Caco-2 (cell line): ENCODE measurements around the gene DCUN1D3. TPM values are rescaled to one million over a fixed set of nuclear protein-coding genes. Genes with fewer than 3 reads are reported as not detected.
"Not testable (repeated sequence)": the region's sequence is repeated elsewhere in the genome, so short reads cannot be mapped to it uniquely, and the experiment has no call there.

Source experiments
- BruUV-seq: library from RNA; stranded (reverse); fragments of 400-500 nt; replicated peaks from 2 replicates; lab custom pipeline; 2021; lab: Mats Ljungman, UMichigan
- CTCF ChIA-PET: fragments of 300-600 bp; sonication (Branson Sonifier 250); formaldehyde crosslinking; loops from one replicate; lab custom pipeline; 2022; ENCODE audit warnings: antibody characterized with exemption; lab: Charles Lee
- POLR2A ChIA-PET: fragments of 300-600 bp; sonication (Branson Sonifier 250); formaldehyde crosslinking; loops from one replicate; lab custom pipeline; 2022; ENCODE audit warnings: antibody characterized with exemption; lab: Charles Lee
- DNase-seq, 2 experiments: peaks; one replicate each; pipeline versions ENCODE4 v3.0.0 to v3.0.0-alpha.2; 2020 to 2022
- H3K27me3 ChIP-seq: replicated peaks from 2 replicates; pipeline ENCODE4 v1.6.0; 2011; ENCODE audit warnings: low read length; ENCODE audit not compliant: control insufficient read depth, insufficient read depth
- H3K36me3 ChIP-seq: 2 replicates; pipeline ENCODE4 v1.5.1; 2011; ENCODE audit warnings: low read length; ENCODE audit not compliant: control insufficient read depth, insufficient read depth
- H3K4me1 ChIP-seq: fragments of 250-450 bp; sonication (Bioruptor Pico); 2 replicates; pipeline ENCODE4 v1.5.1; 2020; ENCODE audit warnings: mild to moderate bottlenecking
- H3K4me3 ChIP-seq: 2 replicates; pipeline ENCODE4 v1.5.1; 2011; ENCODE audit warnings: low read depth, mild to moderate bottlenecking, control low read depth, low read length
- H3K9me3 ChIP-seq: fragments of 250-450 bp; sonication (Bioruptor Pico); 2 replicates; pipeline ENCODE4 v1.5.1; 2020; ENCODE audit warnings: mild to moderate bottlenecking, moderate library complexity
- H3K27ac Mint-ChIP-seq: one replicate; pipeline ENCODE4 v1.8.0; 2022; ENCODE audit warnings: mixed read lengths; ENCODE audit not compliant: unreplicated experiment
- H3K27me3 Mint-ChIP-seq: one replicate; pipeline ENCODE4 v1.8.0; 2022; ENCODE audit warnings: mixed read lengths; ENCODE audit not compliant: insufficient read depth, unreplicated experiment
- H3K36me3 Mint-ChIP-seq: one replicate; pipeline ENCODE4 v1.8.0; 2022; ENCODE audit warnings: mild to moderate bottlenecking, mixed read lengths; ENCODE audit not compliant: insufficient read depth, unreplicated experiment
- H3K4me1 Mint-ChIP-seq: one replicate; pipeline ENCODE4 v1.8.0; 2022; ENCODE audit warnings: low read depth, mixed read lengths; ENCODE audit not compliant: unreplicated experiment
- H3K4me3 Mint-ChIP-seq: one replicate; pipeline ENCODE4 v1.8.0; 2022; ENCODE audit warnings: mild to moderate bottlenecking, moderate library complexity, mixed read lengths; ENCODE audit not compliant: unreplicated experiment
- H3K9me3 Mint-ChIP-seq: one replicate; pipeline ENCODE4 v1.8.0; 2022; ENCODE audit warnings: mixed read lengths; ENCODE audit not compliant: unreplicated experiment
- intact Hi-C: fragments of 100-400 bp; cut with micrococcal nuclease; formaldehyde crosslinking; loops from one replicate; pipeline ENCODE4 v1.10.0; 2022; ENCODE audit not compliant: unreplicated experiment
- total RNA-seq: library from RNA; stranded (reverse); gene quantifications from 2 replicates; pipeline ENCODE4 v1.2.3, GENCODE V29; 2022
- TF ChIP-seq, protein P1 (sequence below), 2 experiments: fragments of 200-600 bp in 1 of 2; IDR thresholded peaks; 1 replicate in 1 of 2; 2 replicates in 1 of 2; pipeline versions ENCODE4 v1.5.1 to v1.8.0; 2011 to 2022; ENCODE audit warnings: antibody characterized with exemption in 1 of 2, control low read depth in 1 of 2, inconsistent platforms in 1 of 2, low read depth in 1 of 2, low read length in 1 of 2, mild to moderate bottlenecking in 1 of 2, moderate library complexity in 1 of 2; ENCODE audit not compliant: insufficient read depth in 1 of 2, severe bottlenecking in 1 of 2, unreplicated experiment in 1 of 2

Gene DCUN1D3
- total RNA-seq, 1 experiment from 2014 or later = 19.2 TPM

DNA sequence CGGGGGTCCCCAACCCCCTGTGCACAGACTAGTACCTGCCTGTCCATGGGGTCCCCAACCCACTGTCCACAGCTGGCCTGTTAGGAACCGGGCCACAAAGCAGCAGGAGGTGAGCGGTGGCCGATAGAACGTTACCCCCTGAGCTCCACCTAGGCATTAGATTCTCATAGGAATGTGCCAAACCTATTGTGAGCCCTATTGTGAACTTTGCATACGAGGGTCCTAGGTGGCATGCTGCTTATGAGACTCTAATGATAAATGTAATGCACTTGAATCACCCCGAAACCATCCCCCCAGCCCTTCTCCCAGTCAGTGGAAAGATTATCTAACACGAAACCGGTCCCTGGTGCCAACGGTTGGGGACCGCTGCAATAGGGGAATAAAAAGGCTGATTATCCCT is 92.3 kb downstream of the DCUN1D3 start:
- Mint-ChIP-seq H3K9me3 (no peaks in the 10 kb centered on the region), H3K36me3 (peaks cover 19% of the 10 kb centered on the region), H3K27ac (no peak overlapping the region), H3K4me1 (no peaks in the 10 kb centered on the region), H3K27me3 (no peaks in the 10 kb centered on the region), H3K4me3 (peak overlapping the region; percentile 98)
- POLR2A ChIA-PET = no interaction called here
- no peak for DNase-seq
- no peaks in the 10 kb centered on the region for H3K36me3 ChIP-seq
- TF ChIP-seq, protein P1, sequence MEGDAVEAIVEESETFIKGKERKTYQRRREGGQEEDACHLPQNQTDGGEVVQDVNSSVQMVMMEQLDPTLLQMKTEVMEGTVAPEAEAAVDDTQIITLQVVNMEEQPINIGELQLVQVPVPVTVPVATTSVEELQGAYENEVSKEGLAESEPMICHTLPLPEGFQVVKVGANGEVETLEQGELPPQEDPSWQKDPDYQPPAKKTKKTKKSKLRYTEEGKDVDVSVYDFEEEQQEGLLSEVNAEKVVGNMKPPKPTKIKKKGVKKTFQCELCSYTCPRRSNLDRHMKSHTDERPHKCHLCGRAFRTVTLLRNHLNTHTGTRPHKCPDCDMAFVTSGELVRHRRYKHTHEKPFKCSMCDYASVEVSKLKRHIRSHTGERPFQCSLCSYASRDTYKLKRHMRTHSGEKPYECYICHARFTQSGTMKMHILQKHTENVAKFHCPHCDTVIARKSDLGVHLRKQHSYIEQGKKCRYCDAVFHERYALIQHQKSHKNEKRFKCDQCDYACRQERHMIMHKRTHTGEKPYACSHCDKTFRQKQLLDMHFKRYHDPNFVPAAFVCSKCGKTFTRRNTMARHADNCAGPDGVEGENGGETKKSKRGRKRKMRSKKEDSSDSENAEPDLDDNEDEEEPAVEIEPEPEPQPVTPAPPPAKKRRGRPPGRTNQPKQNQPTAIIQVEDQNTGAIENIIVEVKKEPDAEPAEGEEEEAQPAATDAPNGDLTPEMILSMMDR (IDR thresholded peaks at IDR 0.05; ENCODE audit: insufficient read depth in 1 of 2, low read depth in 1 of 2, low read length in 1 of 2, severe bottlenecking in 1 of 2, unreplicated experiment in 1 of 2) = no peak
- intact Hi-C loops = no loop called here
- no TSS peak for BruUV-seq
- CTCF ChIA-PET = no interaction called here
- no peak overlapping the region for H3K4me3 ChIP-seq
- H3K27me3 ChIP-seq = no peaks in the 10 kb centered on the region
- H3K9me3 ChIP-seq = no peaks in the 10 kb centered on the region
- no peaks in the 10 kb centered on the region for H3K4me1 ChIP-seq

DNA sequence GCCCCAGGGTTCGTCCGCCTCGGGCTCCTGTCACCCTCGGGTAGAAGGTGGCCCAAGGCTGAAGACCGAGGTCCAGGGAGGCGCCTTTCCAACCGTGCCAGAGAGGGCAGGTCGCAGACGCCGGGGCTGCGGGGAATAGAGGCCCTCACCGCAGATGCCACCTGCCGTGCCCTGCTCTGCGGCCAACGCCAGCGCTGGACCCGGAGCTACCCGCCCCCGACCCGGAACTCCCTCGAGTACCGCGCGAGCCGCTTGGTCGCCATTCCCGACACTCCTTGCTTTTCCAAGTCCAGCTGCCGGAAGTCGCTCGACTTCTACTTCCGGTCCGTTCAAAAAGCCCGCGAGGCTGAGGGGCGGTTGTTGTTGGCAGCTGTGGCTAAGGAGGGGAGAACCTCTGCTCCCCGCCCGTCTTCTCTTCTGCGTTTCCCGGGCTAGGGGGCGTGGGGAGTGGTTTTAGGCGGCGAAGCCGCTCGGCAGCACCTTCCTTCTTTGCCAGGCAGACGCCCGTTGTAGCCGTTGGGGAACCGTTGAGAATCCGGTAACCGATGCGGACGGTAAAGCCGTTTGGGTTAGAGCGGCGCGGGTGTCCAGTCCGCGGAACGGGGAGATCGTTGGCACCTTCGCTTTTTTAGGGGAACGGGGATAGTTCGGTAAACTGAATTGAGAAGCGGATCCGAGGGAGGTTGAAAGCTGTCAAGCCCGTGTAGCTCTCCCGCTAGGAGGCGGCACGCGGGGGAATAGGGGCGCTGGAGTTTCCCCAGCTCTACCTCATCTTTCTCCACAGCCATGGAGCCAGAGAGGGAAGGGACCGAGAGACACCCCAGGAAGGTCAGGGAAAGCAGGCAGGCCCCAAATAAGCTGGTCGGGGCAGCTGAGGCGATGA is 93.7 kb downstream of the DCUN1D3 start, which contains the start of the genes ERI2 and REXO5:
TSS of gene ERI2 (minus strand) at position 305 of the 883 bp plus-strand sequence. CDS start at position 263, 42 bp downstream.
TSS of gene REXO5 (plus strand) at position 360 of the 883 bp plus-strand sequence. CDS start at position 787, 427 bp downstream.
- Mint-ChIP-seq H3K27me3 (no peaks in the 10 kb centered on the region), H3K36me3 (peaks cover 19% of the 10 kb centered on the region), H3K27ac (peak within 1 kb of the TSS; percentile 94), H3K9me3 (no peaks in the 10 kb centered on the region), H3K4me1 (no peaks in the 10 kb centered on the region), H3K4me3 (peak within 1 kb of the TSS; percentile 98)
- TF ChIP-seq, protein P1 (IDR thresholded peaks at IDR 0.05; ENCODE audit: insufficient read depth in 1 of 2, low read depth in 1 of 2, low read length in 1 of 2, severe bottlenecking in 1 of 2, unreplicated experiment in 1 of 2) = peak; percentile 32 to 53
- peak; percentile 92 to 94 for DNase-seq
- TSS peak; percentile 86 for BruUV-seq
- CTCF ChIA-PET = interaction anchor here (0.7 to 1.1 kb wide), 3 partner anchors 19 to 296 kb away, joined by 4 read pairs; partner anchors contain the start of gene ACSM3
- POLR2A ChIA-PET = interaction anchor here (0.6 to 1.6 kb wide), 7 partner anchors 20 to 496 kb away, joined by 3 to 8 read pairs (median 5); partner anchors contain the start of genes ACSM3, DCUN1D3 and LYRM1
- intact Hi-C loops = no loop called here
- H3K4me1 ChIP-seq = no peaks in the 10 kb centered on the region
- no peaks in the 10 kb centered on the region for H3K36me3 ChIP-seq
- no peaks in the 10 kb centered on the region for H3K9me3 ChIP-seq
- H3K4me3 ChIP-seq = peak within 1 kb of the TSS; percentile 88
- H3K27me3 ChIP-seq = no peaks in the 10 kb centered on the region

DNA sequence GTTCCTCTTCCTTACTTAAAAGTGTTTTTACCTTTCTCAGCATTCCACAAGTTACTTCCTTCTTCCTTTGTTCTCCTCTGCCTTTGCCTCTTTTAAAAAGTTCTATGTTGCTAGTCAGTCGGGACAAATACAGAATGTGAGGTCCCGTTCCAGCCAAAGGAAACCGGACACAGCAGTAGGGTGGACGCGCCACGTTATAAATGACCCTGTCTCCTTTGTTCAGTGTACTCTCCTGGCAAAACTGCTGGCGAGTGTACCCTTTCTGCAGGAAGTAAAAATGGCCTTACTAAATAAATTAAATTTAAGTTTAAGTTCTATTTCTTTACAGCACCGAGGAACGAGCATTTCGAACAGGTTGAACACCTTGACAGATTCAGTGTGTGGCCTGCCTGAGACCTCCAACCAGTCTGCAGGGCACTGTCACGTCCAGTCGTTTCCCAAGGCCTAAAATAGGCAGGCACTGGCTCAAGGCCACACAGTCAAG is 94.4 kb downstream of the DCUN1D3 start:
- Mint-ChIP-seq H3K27ac (peak overlapping the region; percentile 94), H3K4me3 (peak overlapping the region; percentile 98), H3K36me3 (peaks cover 19% of the 10 kb centered on the region)
- H3K36me3 ChIP-seq, H3K27me3 ChIP-seq, H3K27me3 Mint-ChIP-seq, intact Hi-C loops, CTCF ChIA-PET, H3K4me1 ChIP-seq, H3K9me3 Mint-ChIP-seq, H3K9me3 ChIP-seq, DNase-seq, H3K4me1 Mint-ChIP-seq: not testable (repeated sequence)
- BruUV-seq = TSS peak; percentile 77
- POLR2A ChIA-PET = interaction anchor here (1.5 to 1.6 kb wide), 2 partner anchors 47 to 94 kb away, joined by 5 to 8 read pairs; partner anchors contain the start of genes DCUN1D3 and LYRM1
- peak overlapping the region; percentile 88 for H3K4me3 ChIP-seq

Other genes with a start within 250 kb of the DCUN1D3 start
- gene ACSM1, start 202.7 kb downstream of the DCUN1D3 start, total RNA-seq = not detected in 2 replicates
- 27.2 and 29.5 TPM in 2 replicates for gene THUMPD1, start 158.5 kb downstream of the DCUN1D3 start, total RNA-seq
- gene ACSM3, start 136.3 kb downstream of the DCUN1D3 start, total RNA-seq = 6.9 TPM in 2 replicates
- 22.4 and 24.6 TPM in 2 replicates for gene ERI2, start 93.9 kb downstream of the DCUN1D3 start, total RNA-seq
- gene REXO5, start 93.8 kb downstream of the DCUN1D3 start, total RNA-seq = 6.9 and 7.3 TPM in 2 replicates
- 40.3 and 46.1 TPM in 2 replicates for gene LYRM1, start 413 bp upstream of the DCUN1D3 start, total RNA-seq